Breast epithelium (tissue), 3 donors: ENCODE data around the gene PDLIM1.

Experiments
- CTCF ChIP-seq, 3 donors: fragments of 450-650 bp; IDR thresholded peaks; one replicate each; pipeline ENCODE4 v1.5.1; 2016 to 2017; ENCODE audit warnings: antibody characterized with exemption in 3 of 3, mild to moderate bottlenecking in 3 of 3, moderate library complexity in 3 of 3
- POLR2A ChIP-seq: fragments of 450-650 bp; IDR thresholded peaks from one replicate; pipeline ENCODE4 v1.6.1; 2016; ENCODE audit warnings: antibody characterized with exemption, mild to moderate bottlenecking, moderate library complexity
- POLR2AphosphoS5 ChIP-seq, 3 donors: sonication (generic); formaldehyde crosslinking; IDR thresholded peaks; one replicate each; pipeline ENCODE4 v1.6.1; 2017; ENCODE audit warnings: antibody characterized with exemption in 3 of 3

DNA sequence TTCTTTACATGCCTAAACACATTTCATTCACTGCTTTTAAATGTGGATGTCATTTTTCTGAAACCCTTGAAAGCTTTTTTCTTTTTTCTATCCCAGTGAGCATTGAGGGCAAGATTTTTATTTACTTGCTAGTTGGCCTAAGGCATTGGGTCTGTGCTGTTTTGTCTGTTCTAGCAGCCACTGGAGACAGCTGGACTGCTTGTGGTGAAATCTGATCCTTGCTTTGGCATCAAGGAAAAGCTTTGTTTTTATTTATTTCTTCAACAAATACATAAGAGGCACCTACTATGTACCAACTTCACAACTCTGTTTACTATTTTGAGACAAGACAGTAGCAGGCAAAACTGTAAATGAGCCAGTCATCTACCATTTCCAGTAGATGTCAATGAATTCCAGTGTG lies 28.4 kb upstream of the PDLIM1 start:
- TF ChIP-seq CTCF (IDR thresholded peaks at IDR 0.05) (no peak), POLR2AphosphoS5 (IDR thresholded peaks at IDR 0.05) (no peak), POLR2A (no peak)
